ENCODE measurements around the gene ARSK. TPM values are rescaled to one million over a fixed set of nuclear protein-coding genes. Genes with fewer than 3 reads are reported as not detected.

The ARSK gene
- polyA plus RNA-seq, 4 donors = 0.89 to 7.8 (median 2.3) TPM

DNA sequence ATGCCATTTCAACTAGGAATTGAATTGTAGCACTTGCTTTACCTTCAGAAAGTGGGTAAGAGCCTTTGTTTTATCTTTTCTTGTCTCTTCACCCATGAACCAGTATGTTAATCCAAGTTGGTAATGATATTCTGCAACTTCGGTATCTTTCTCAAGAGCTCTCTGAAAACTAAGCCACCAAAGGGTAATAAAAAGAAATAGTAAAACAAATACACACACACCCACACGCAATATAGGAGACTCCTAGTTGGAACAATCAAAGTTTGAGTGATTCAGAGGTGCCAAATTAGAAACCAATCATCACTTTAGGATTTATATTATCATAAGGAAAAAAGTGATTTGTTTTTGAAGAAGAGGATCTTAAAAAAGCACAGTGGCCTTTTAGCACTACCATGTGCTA is 30.5 kb upstream of the ARSK start:
- Histone ChIP-seq H3K36me3 (ENCODE audit: control insufficient read depth in 3 of 3, insufficient read depth in 2 of 3, low read depth in 1 of 3, low read length in 3 of 3) (peaks cover 0 to 18% (median 9%) of the 10 kb centered on the region in 3 donors), H3K27me3 (ENCODE audit: control insufficient read depth in 3 of 3, insufficient read depth in 3 of 3, low read length in 3 of 3) (no peaks in the 10 kb centered on the region), H3K27ac (ENCODE audit: low read depth in 1 of 3, low read length in 2 of 3) (no peak overlapping the region), H3K9me3 (ENCODE audit: control insufficient read depth in 2 of 2, insufficient read depth in 1 of 2, low read depth in 1 of 2, low read length in 1 of 2) (no peaks in the 10 kb centered on the region), H3K4me1 (ENCODE audit: control insufficient read depth in 3 of 3, insufficient read depth in 2 of 3, low read depth in 1 of 3, low read length in 2 of 3) (no peaks in the 10 kb centered on the region), H3K4me3 (ENCODE audit: low read depth in 1 of 3, low read length in 3 of 3) (no peak overlapping the region)
- WGBS, 3 donors = 56 to 74% (median 71%) methylated on average over 2 of the region's 2 CpGs
- DNase-seq (no peak), FAIRE-seq (no peak)

DNA sequence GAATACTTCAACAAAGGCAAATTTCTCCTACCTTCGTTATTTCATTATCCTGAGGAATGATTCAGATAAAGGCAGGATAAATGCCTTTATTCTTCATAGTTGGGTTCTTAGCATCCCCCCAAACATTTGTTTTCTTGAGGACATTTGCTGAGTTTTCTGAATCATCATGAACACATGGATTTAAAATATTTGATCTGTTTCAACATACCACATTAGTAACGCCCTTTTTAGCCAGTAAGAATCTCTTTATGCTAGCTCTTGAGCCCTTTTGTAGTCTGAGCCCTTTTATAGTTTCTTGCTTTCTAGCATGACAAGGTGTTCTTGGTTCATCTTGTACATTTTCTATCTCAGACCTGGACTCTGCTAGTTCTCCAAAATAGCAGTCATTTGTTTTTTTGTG is 28.0 kb upstream of the ARSK start:
- DNase-seq = no peak
- H3K4me3 ChIP-seq (ENCODE audit: low read depth in 1 of 3, low read length in 3 of 3) = no peak overlapping the region
- WGBS, 3 donors = 96 to 97% (median 96%) methylated on average over 2 of the region's 2 CpGs
- H3K27me3 ChIP-seq (ENCODE audit: control insufficient read depth in 3 of 3, insufficient read depth in 3 of 3, low read length in 3 of 3) = no peaks in the 10 kb centered on the region
- H3K9me3 ChIP-seq (ENCODE audit: control insufficient read depth in 2 of 2, insufficient read depth in 1 of 2, low read depth in 1 of 2, low read length in 1 of 2) = no peaks in the 10 kb centered on the region
- H3K27ac ChIP-seq (ENCODE audit: low read depth in 1 of 3, low read length in 2 of 3) = no peak overlapping the region
- peaks cover 0 to 16% (median 9%) of the 10 kb centered on the region in 3 donors for H3K36me3 ChIP-seq (ENCODE audit: control insufficient read depth in 3 of 3, insufficient read depth in 2 of 3, low read depth in 1 of 3, low read length in 3 of 3)
- no peak for FAIRE-seq
- no peaks in the 10 kb centered on the region for H3K4me1 ChIP-seq (ENCODE audit: control insufficient read depth in 3 of 3, insufficient read depth in 2 of 3, low read depth in 1 of 3, low read length in 2 of 3)

DNA sequence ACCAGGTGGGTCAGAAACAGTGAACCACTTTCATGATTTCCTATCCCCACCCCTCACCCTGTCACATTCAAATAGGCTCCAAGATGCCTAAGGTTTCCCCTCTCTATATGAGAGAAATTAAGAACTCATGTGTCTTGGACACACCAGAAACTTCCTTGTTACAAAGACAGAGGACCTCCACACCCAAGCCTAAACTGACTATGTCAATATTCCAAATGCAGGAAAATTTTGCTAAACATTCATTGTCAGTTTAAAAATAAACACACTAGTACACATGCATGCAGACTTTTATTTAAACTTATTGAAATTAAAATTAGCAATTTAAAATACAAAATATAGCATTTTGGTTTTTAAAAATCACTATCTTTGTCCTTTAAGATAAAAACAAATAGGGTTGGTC is 26.3 kb upstream of the ARSK start:
- no peak overlapping the region for H3K27ac ChIP-seq (ENCODE audit: low read depth in 1 of 3, low read length in 2 of 3)
- no peaks in the 10 kb centered on the region for H3K27me3 ChIP-seq (ENCODE audit: control insufficient read depth in 3 of 3, insufficient read depth in 3 of 3, low read length in 3 of 3)
- no peak overlapping the region for H3K4me3 ChIP-seq (ENCODE audit: low read depth in 1 of 3, low read length in 3 of 3)
- DNase-seq (no peak), FAIRE-seq (no peak)
- H3K4me1 ChIP-seq (ENCODE audit: control insufficient read depth in 3 of 3, insufficient read depth in 2 of 3, low read depth in 1 of 3, low read length in 2 of 3) = no peaks in the 10 kb centered on the region
- H3K9me3 ChIP-seq (ENCODE audit: control insufficient read depth in 2 of 2, insufficient read depth in 1 of 2, low read depth in 1 of 2, low read length in 1 of 2) = no peaks in the 10 kb centered on the region
- H3K36me3 ChIP-seq (ENCODE audit: control insufficient read depth in 3 of 3, insufficient read depth in 2 of 3, low read depth in 1 of 3, low read length in 3 of 3) = peaks cover 0 to 14% (median 7%) of the 10 kb centered on the region in 3 donors

DNA sequence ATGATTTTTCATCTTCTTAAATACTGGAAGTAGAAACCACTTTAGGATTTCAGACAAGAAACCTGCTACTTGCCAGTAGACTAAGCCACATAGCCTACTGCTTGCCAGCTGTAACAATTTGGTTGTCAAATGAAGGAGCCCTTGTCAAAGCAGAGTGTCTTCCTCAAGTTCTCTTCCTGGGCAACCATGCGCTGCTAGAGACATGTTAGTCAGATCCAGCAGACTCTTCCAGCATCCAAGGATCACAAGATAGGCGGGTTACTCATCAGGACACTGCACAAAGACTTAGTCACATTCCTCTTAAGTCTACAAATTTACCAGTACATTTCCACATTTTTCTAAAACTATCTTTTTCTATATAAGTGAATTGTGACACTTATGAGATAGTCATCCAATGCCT is 24.5 kb upstream of the ARSK start:
- FAIRE-seq (no peak), DNase-seq (no peak)
- 96 to 100% (median 97%) methylated on average over 2 of the region's 2 CpGs for WGBS, 3 donors
- Histone ChIP-seq H3K36me3 (ENCODE audit: control insufficient read depth in 3 of 3, insufficient read depth in 2 of 3, low read depth in 1 of 3, low read length in 3 of 3) (peaks cover 0 to 12% (median 4%) of the 10 kb centered on the region in 3 donors), H3K27ac (ENCODE audit: low read depth in 1 of 3, low read length in 2 of 3) (no peak overlapping the region), H3K9me3 (ENCODE audit: control insufficient read depth in 2 of 2, insufficient read depth in 1 of 2, low read depth in 1 of 2, low read length in 1 of 2) (no peaks in the 10 kb centered on the region), H3K4me3 (ENCODE audit: low read depth in 1 of 3, low read length in 3 of 3) (no peak overlapping the region), H3K4me1 (ENCODE audit: control insufficient read depth in 3 of 3, insufficient read depth in 2 of 3, low read depth in 1 of 3, low read length in 2 of 3) (no peaks in the 10 kb centered on the region), H3K27me3 (ENCODE audit: control insufficient read depth in 3 of 3, insufficient read depth in 3 of 3, low read length in 3 of 3) (no peaks in the 10 kb centered on the region)

DNA sequence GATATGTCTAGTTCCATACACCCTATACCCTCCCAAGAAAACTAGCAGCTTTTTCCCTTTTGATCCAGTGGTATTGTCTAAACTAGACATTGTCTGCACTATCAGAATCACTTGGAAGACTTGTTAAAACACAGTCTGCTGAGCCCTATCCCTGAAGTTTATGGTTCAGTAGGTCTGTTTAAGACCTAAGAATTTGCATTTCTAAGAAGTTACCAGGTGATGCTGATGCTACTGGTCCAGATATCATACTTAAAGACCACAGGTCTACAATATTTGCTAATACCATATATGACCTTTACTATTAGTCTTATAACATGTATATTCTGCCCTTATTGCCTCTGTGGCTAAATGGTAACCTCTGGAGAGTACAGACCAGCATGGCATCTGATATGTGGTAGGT is 23.4 kb upstream of the ARSK start:
- Histone ChIP-seq H3K27me3 (ENCODE audit: control insufficient read depth in 3 of 3, insufficient read depth in 3 of 3, low read length in 3 of 3) (no peaks in the 10 kb centered on the region), H3K4me3 (ENCODE audit: low read depth in 1 of 3, low read length in 3 of 3) (no peak overlapping the region), H3K9me3 (ENCODE audit: control insufficient read depth in 2 of 2, insufficient read depth in 1 of 2, low read depth in 1 of 2, low read length in 1 of 2) (no peaks in the 10 kb centered on the region), H3K4me1 (ENCODE audit: control insufficient read depth in 3 of 3, insufficient read depth in 2 of 3, low read depth in 1 of 3, low read length in 2 of 3) (no peaks in the 10 kb centered on the region), H3K27ac (ENCODE audit: low read depth in 1 of 3, low read length in 2 of 3) (no peak overlapping the region), H3K36me3 (ENCODE audit: control insufficient read depth in 3 of 3, insufficient read depth in 2 of 3, low read depth in 1 of 3, low read length in 3 of 3) (peaks cover 0 to 13% (median 3%) of the 10 kb centered on the region in 3 donors)
- DNase-seq (no peak), FAIRE-seq (no peak)

DNA sequence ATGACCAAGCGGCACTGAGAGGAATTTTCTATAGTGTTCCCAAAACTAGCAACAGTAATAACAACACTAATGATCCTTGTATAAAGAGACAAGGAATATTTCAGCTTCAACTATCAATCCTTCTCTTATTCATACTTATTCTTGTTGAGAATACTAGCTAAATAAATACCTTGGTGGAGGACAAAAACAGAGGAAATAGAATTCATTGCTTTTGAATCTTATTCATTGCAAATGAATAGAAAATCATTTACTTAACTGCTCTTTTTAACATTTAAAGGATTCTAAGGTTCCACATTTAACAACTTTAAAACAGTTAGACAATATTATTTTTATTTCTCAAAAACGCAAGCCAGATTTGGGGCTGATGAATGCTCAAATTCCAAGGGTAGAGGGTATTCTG is 22.5 kb upstream of the ARSK start:
- no peak for DNase-seq
- Histone ChIP-seq H3K27me3 (ENCODE audit: control insufficient read depth in 3 of 3, insufficient read depth in 3 of 3, low read length in 3 of 3) (no peaks in the 10 kb centered on the region), H3K4me3 (ENCODE audit: low read depth in 1 of 3, low read length in 3 of 3) (no peak overlapping the region), H3K27ac (ENCODE audit: low read depth in 1 of 3, low read length in 2 of 3) (no peak overlapping the region), H3K4me1 (ENCODE audit: control insufficient read depth in 3 of 3, insufficient read depth in 2 of 3, low read depth in 1 of 3, low read length in 2 of 3) (no peaks in the 10 kb centered on the region), H3K36me3 (ENCODE audit: control insufficient read depth in 3 of 3, insufficient read depth in 2 of 3, low read depth in 1 of 3, low read length in 3 of 3) (peaks cover 0 to 12% (median 2%) of the 10 kb centered on the region in 3 donors), H3K9me3 (ENCODE audit: control insufficient read depth in 2 of 2, insufficient read depth in 1 of 2, low read depth in 1 of 2, low read length in 1 of 2) (no peaks in the 10 kb centered on the region)
- FAIRE-seq = peak; percentile 5
- WGBS, 3 donors = 97% methylated on average over 2 of the region's 2 CpGs

DNA sequence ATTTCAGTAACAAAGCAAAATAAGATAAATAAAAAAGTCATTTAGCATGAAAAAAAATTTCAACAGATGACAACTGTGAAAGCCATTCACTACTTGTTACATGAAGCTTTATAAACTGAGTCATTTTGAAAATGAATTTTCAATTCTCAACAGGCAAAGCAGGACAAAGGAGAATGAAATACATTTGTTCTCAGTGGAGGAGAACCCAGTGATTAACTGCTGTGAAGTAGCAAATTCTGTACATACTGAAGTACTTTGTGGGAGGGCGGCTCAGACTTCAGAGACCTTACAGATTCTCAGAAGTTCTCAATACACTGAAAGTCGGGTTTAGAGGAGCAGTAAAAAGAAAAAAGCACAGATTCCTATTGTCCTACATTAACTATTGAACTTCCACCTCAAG is 21.8 kb upstream of the ARSK start:
- no peak for DNase-seq
- no peak overlapping the region for H3K27ac ChIP-seq (ENCODE audit: low read depth in 1 of 3, low read length in 2 of 3)
- H3K4me3 ChIP-seq (ENCODE audit: low read depth in 1 of 3, low read length in 3 of 3) = no peak overlapping the region
- 67 to 74% (median 67%) methylated on average over 2 of the region's 2 CpGs for WGBS, 3 donors
- no peaks in the 10 kb centered on the region for H3K4me1 ChIP-seq (ENCODE audit: control insufficient read depth in 3 of 3, insufficient read depth in 2 of 3, low read depth in 1 of 3, low read length in 2 of 3)
- no peak for FAIRE-seq
- no peaks in the 10 kb centered on the region for H3K27me3 ChIP-seq (ENCODE audit: control insufficient read depth in 3 of 3, insufficient read depth in 3 of 3, low read length in 3 of 3)
- H3K9me3 ChIP-seq (ENCODE audit: control insufficient read depth in 2 of 2, insufficient read depth in 1 of 2, low read depth in 1 of 2, low read length in 1 of 2) = no peaks in the 10 kb centered on the region
- peaks cover 0 to 14% (median 2%) of the 10 kb centered on the region in 3 donors for H3K36me3 ChIP-seq (ENCODE audit: control insufficient read depth in 3 of 3, insufficient read depth in 2 of 3, low read depth in 1 of 3, low read length in 3 of 3)

DNA sequence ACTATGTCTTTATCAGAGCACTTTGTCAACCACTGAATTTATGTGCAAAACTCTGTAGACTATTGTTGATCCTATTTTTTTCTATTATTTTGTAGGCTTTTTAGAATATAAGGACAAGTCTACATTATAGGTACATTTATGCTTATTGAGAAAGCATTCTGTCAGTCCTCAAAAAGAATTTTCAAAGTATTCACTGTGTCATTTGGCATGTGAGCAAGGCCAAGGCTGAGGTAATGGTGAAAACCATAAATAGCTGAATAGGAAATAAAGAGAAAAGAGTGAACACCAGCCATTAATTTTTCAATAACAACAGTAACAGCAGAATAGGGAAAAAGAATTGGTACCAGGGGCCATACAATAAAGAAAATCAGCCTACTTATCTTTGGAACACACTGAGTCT is 21.1 kb upstream of the ARSK start:
- no peaks in the 10 kb centered on the region for H3K27me3 ChIP-seq (ENCODE audit: control insufficient read depth in 3 of 3, insufficient read depth in 3 of 3, low read length in 3 of 3)
- no peaks in the 10 kb centered on the region for H3K9me3 ChIP-seq (ENCODE audit: control insufficient read depth in 2 of 2, insufficient read depth in 1 of 2, low read depth in 1 of 2, low read length in 1 of 2)
- no peak overlapping the region for H3K27ac ChIP-seq (ENCODE audit: low read depth in 1 of 3, low read length in 2 of 3)
- no peaks in the 10 kb centered on the region for H3K4me1 ChIP-seq (ENCODE audit: control insufficient read depth in 3 of 3, insufficient read depth in 2 of 3, low read depth in 1 of 3, low read length in 2 of 3)
- DNase-seq = no peak
- H3K4me3 ChIP-seq (ENCODE audit: low read depth in 1 of 3, low read length in 3 of 3) = no peak overlapping the region
- peaks cover 0 to 14% (median 2%) of the 10 kb centered on the region in 3 donors for H3K36me3 ChIP-seq (ENCODE audit: control insufficient read depth in 3 of 3, insufficient read depth in 2 of 3, low read depth in 1 of 3, low read length in 3 of 3)
- no peak for FAIRE-seq

DNA sequence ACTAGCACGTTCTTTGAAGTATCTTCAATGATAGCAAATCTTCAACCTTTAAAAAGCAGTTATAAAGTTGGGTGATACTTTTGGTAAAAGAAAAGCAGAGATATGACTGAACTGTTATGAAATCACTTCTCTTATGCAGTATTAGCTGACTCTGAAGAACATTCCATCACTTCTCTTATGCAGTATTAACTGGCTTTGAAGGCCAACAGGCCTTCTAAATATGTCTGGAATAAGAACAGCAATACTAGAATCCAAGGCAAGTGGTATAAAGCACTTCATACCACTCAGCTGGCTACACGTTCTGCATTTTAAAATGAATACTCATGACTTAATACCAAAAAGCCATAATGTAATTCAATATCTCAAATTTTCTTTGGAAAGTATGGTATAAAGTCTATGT is 17.4 kb upstream of the ARSK start:
- H3K27ac ChIP-seq (ENCODE audit: low read depth in 1 of 3, low read length in 2 of 3) = no peak overlapping the region
- H3K36me3 ChIP-seq (ENCODE audit: control insufficient read depth in 3 of 3, insufficient read depth in 2 of 3, low read depth in 1 of 3, low read length in 3 of 3) = peaks cover 0 to 11% (median 10%) of the 10 kb centered on the region in 3 donors
- H3K4me3 ChIP-seq (ENCODE audit: low read depth in 1 of 3, low read length in 3 of 3) = no peak overlapping the region
- no peak for FAIRE-seq
- H3K27me3 ChIP-seq (ENCODE audit: control insufficient read depth in 3 of 3, insufficient read depth in 3 of 3, low read length in 3 of 3) = no peaks in the 10 kb centered on the region
- WGBS, 3 donors = 82 to 93% (median 86%) methylated on average over 2 of the region's 2 CpGs
- DNase-seq = no peak
- no peaks in the 10 kb centered on the region for H3K9me3 ChIP-seq (ENCODE audit: control insufficient read depth in 2 of 2, insufficient read depth in 1 of 2, low read depth in 1 of 2, low read length in 1 of 2)
- H3K4me1 ChIP-seq (ENCODE audit: control insufficient read depth in 3 of 3, insufficient read depth in 2 of 3, low read depth in 1 of 3, low read length in 2 of 3) = no peaks in the 10 kb centered on the region
